ENCODE measurements around the gene CD1B.
"Not testable (repeated sequence)": the region's sequence is repeated elsewhere in the genome, so short reads cannot be mapped to it uniquely, and the experiment has no call there.

The CD1B gene

GRCh38 chr1:158282421-158282820, 48.9 kb downstream of the CD1B start:
- DNase-seq (ENCODE audit: low read depth); H3K9ac ChIP-seq (ENCODE audit: low read length); H3K4me3 ChIP-seq (ENCODE audit: low read length); H3K27me3 ChIP-seq (replicated peaks; ENCODE audit: control insufficient read depth, insufficient read depth, low read length); H3K4me1 ChIP-seq (ENCODE audit: control insufficient read depth, insufficient read depth, low read length); H3K36me3 ChIP-seq (ENCODE audit: control insufficient read depth, insufficient read depth, low read length, severe bottlenecking); H3K9me3 ChIP-seq (ENCODE audit: control insufficient read depth, low read length): not testable (repeated sequence)

Data from adipocyte (in vitro differentiated cells).